Measurements from ENCODE around the gene HDAC4.

Gene HDAC4

GRCh38 chr2:239086325-239087020 is 314.3 kb downstream of the HDAC4 start:
- TF ChIP-seq, protein P1, sequence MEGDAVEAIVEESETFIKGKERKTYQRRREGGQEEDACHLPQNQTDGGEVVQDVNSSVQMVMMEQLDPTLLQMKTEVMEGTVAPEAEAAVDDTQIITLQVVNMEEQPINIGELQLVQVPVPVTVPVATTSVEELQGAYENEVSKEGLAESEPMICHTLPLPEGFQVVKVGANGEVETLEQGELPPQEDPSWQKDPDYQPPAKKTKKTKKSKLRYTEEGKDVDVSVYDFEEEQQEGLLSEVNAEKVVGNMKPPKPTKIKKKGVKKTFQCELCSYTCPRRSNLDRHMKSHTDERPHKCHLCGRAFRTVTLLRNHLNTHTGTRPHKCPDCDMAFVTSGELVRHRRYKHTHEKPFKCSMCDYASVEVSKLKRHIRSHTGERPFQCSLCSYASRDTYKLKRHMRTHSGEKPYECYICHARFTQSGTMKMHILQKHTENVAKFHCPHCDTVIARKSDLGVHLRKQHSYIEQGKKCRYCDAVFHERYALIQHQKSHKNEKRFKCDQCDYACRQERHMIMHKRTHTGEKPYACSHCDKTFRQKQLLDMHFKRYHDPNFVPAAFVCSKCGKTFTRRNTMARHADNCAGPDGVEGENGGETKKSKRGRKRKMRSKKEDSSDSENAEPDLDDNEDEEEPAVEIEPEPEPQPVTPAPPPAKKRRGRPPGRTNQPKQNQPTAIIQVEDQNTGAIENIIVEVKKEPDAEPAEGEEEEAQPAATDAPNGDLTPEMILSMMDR (IDR thresholded peaks at IDR 0.05; ENCODE audit: low read depth, low read length, missing control alignments): no peak
- no peaks in the 10 kb centered on the region for H3K27me3 ChIP-seq (replicated peaks)
- no peak for DNase-seq
- no peaks in the 10 kb centered on the region for H3K36me3 ChIP-seq (replicated peaks)
- no peak overlapping the region for H3K27ac ChIP-seq
- H3K4me3 ChIP-seq (ENCODE audit: low read depth, low read length): no peak overlapping the region
- in situ Hi-C loops (cut with HindIII; ENCODE audit: low pct_ligation_motif_present, low sequenced_read_pairs): no loop called here

DNA sequence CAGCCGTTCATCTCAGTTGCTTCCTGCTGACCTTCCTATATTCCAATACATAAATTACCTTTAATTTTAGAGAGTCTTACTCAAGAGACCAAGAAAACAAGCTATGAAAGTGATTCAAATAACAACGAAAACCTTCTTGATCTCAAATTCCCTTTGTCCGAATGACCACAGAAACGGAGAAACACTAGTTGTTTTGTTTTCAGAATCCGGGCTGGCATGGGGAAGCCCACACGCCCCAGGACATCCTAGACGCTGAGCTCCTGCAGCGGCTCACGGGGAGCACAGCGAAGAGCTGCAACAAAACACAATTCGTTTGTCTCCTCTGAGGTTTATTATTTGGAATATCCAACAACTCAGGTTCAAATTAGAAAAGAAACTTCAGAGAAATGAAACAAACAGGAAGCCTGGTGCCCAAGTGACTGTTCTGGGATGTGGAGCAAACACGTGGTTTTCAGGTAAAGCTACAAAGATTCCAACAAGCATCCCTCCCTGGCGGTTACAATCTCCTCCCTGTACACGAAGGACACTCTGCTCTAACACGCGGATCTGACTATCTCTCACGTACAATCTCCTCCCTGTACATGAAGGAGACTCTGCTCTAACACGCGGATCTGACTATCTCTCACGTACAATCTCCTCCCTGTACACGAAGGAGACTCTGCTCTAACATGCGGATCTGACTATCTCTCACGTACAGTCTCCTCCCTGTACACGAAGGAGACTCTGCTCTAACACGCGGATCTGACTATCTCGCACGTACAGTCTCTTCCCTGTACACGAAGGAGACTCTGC is 315.4 kb downstream of the HDAC4 start:
- Histone ChIP-seq H3K27me3 (replicated peaks) (no peaks in the 10 kb centered on the region), H3K27ac (no peak overlapping the region), H3K4me3 (ENCODE audit: low read depth, low read length) (no peak overlapping the region), H3K36me3 (replicated peaks) (no peaks in the 10 kb centered on the region)
- TF ChIP-seq, protein P1 (IDR thresholded peaks at IDR 0.05; ENCODE audit: low read depth, low read length, missing control alignments): no peak
- DNase-seq: no peak
- in situ Hi-C loops (cut with HindIII; ENCODE audit: low pct_ligation_motif_present, low sequenced_read_pairs): no loop called here

- in situ Hi-C loops (cut with HindIII; ENCODE audit: low pct_ligation_motif_present, low sequenced_read_pairs): no loop called here
- H3K36me3 ChIP-seq (replicated peaks): no peaks in the 10 kb centered on the region
These were observed 316.8 kb downstream of the HDAC4 start for GRCh38 chr2:239084007-239084406.

DNA sequence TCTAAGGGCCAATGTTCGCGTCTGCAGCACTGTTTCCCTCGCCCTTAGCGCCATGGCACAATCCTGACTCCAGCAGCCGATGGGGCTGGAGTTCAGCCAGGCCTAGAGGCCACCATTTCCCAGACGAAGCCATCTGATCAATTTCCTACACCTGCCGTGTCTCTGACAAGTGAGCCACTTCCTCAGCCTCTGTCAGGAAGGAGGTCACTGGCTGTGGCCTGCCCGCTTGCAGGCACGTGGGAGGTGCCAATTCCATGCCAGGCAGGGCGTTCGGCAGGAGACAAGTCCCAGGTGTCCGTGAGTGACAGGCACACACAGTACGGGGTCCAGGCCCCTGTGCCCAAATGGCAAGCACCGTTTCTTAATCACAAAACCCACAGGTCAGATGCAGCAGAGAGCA is 318.4 kb downstream of the HDAC4 start:
- Histone ChIP-seq H3K4me3 (ENCODE audit: low read depth, low read length) (no peak overlapping the region), H3K27me3 (replicated peaks) (no peaks in the 10 kb centered on the region), H3K27ac (no peak overlapping the region), H3K36me3 (replicated peaks) (no peaks in the 10 kb centered on the region)
- DNase-seq: no peak
- in situ Hi-C loops (cut with HindIII; ENCODE audit: low pct_ligation_motif_present, low sequenced_read_pairs): no loop called here
- TF ChIP-seq, protein P1 (IDR thresholded peaks at IDR 0.05; ENCODE audit: low read depth, low read length, missing control alignments): no peak

More at GRCh38 chr2:239084007-239084406, 316.8 kb downstream of the HDAC4 start:
- DNase-seq: no peak
- Histone ChIP-seq H3K4me3 (ENCODE audit: low read depth, low read length) (no peak overlapping the region), H3K27me3 (replicated peaks) (no peaks in the 10 kb centered on the region), H3K27ac (no peak overlapping the region)
- TF ChIP-seq, protein P1 (IDR thresholded peaks at IDR 0.05; ENCODE audit: low read depth, low read length, missing control alignments): no peak

DNA sequence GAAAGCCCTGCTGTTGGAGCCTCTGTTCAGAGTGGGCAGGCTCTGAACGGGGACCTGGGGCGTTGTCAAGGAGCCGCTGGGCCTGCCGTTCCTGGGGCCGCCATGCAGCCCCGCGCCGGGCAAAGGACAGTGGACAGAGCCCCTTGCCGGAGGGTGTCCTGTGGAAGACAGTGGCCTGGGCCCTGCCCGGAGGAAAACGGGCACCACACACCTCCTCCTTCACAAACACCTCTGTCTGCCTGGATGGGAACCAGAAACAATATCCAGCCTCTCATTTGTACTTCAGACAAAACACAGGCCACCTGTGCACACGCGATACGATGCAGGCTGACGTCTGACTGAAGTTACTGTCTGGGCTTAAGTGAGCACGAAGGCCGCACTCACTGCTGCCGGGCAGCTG is 319.2 kb downstream of the HDAC4 start:
- Histone ChIP-seq H3K36me3 (replicated peaks) (no peaks in the 10 kb centered on the region), H3K4me3 (ENCODE audit: low read depth, low read length) (no peak overlapping the region), H3K27ac (no peak overlapping the region), H3K27me3 (replicated peaks) (no peaks in the 10 kb centered on the region)
- DNase-seq: no peak
- in situ Hi-C loops (cut with HindIII; ENCODE audit: low pct_ligation_motif_present, low sequenced_read_pairs): no loop called here
- TF ChIP-seq, protein P1 (IDR thresholded peaks at IDR 0.05; ENCODE audit: low read depth, low read length, missing control alignments): no peak
